ENCODE data around the gene PKNOX2. TPM values are rescaled to one million over a fixed set of nuclear protein-coding genes. Genes with fewer than 3 reads are reported as not detected.

PKNOX2 gene
- total RNA-seq, 1 donor = under 0.01 TPM

GRCh38 chr11:125305345-125305744, 140.8 kb downstream of the PKNOX2 start:
- Histone ChIP-seq H3K9me3 (ENCODE audit: low read depth, low read length) (no peaks in the 10 kb centered on the region), H3K27ac (ENCODE audit: low read depth, low read length) (no peak overlapping the region), H4K20me1 (ENCODE audit: insufficient read depth, low read length) (no peaks in the 10 kb centered on the region), H3K4me3 (ENCODE audit: insufficient read depth, low read length) (no peak overlapping the region), H3K4me2 (ENCODE audit: insufficient read depth, low read length) (no peak overlapping the region), H2AFZ (ENCODE audit: low read length) (no peak overlapping the region), H3K27me3 (ENCODE audit: insufficient read depth, low read length) (no peaks in the 10 kb centered on the region), H3K4me1 (ENCODE audit: insufficient read depth, low read length) (no peaks in the 10 kb centered on the region), H3K36me3 (ENCODE audit: insufficient read depth, low read length) (no peaks in the 10 kb centered on the region), H3K79me2 (ENCODE audit: insufficient read depth, low read length) (no peaks in the 10 kb centered on the region)
- no peak for DNase-seq (ENCODE audit: insufficient read length, low spot score, missing footprints)
- TF ChIP-seq CTCF (IDR thresholded peaks at IDR 0.05; ENCODE audit: extremely low read depth, low read depth, low read length) = no peak

GRCh38 chr11:125306476-125306875, 141.9 kb downstream of the PKNOX2 start:
- Histone ChIP-seq H3K79me2 (ENCODE audit: insufficient read depth, low read length) (no peaks in the 10 kb centered on the region), H4K20me1 (ENCODE audit: insufficient read depth, low read length) (no peaks in the 10 kb centered on the region), H3K27ac (ENCODE audit: low read depth, low read length) (no peak overlapping the region), H3K4me1 (ENCODE audit: insufficient read depth, low read length) (no peaks in the 10 kb centered on the region), H3K4me2 (ENCODE audit: insufficient read depth, low read length) (no peak overlapping the region), H3K4me3 (ENCODE audit: insufficient read depth, low read length) (no peak overlapping the region), H2AFZ (ENCODE audit: low read length) (no peak overlapping the region), H3K9me3 (ENCODE audit: low read depth, low read length) (no peaks in the 10 kb centered on the region), H3K36me3 (ENCODE audit: insufficient read depth, low read length) (no peaks in the 10 kb centered on the region), H3K27me3 (ENCODE audit: insufficient read depth, low read length) (no peaks in the 10 kb centered on the region)
- no peak for TF ChIP-seq CTCF (IDR thresholded peaks at IDR 0.05; ENCODE audit: extremely low read depth, low read depth, low read length)
- no peak for DNase-seq (ENCODE audit: insufficient read length, low spot score, missing footprints)

GRCh38 chr11:125308246-125308645, 143.7 kb downstream of the PKNOX2 start:
- Histone ChIP-seq H3K4me1 (ENCODE audit: insufficient read depth, low read length) (no peaks in the 10 kb centered on the region), H4K20me1 (ENCODE audit: insufficient read depth, low read length) (no peaks in the 10 kb centered on the region), H2AFZ (ENCODE audit: low read length) (no peak overlapping the region), H3K9me3 (ENCODE audit: low read depth, low read length) (no peaks in the 10 kb centered on the region), H3K36me3 (ENCODE audit: insufficient read depth, low read length) (no peaks in the 10 kb centered on the region), H3K27ac (ENCODE audit: low read depth, low read length) (no peak overlapping the region), H3K79me2 (ENCODE audit: insufficient read depth, low read length) (no peaks in the 10 kb centered on the region), H3K4me2 (ENCODE audit: insufficient read depth, low read length) (no peak overlapping the region), H3K4me3 (ENCODE audit: insufficient read depth, low read length) (no peak overlapping the region), H3K27me3 (ENCODE audit: insufficient read depth, low read length) (no peaks in the 10 kb centered on the region)
- no peak for DNase-seq (ENCODE audit: insufficient read length, low spot score, missing footprints)
- TF ChIP-seq CTCF (IDR thresholded peaks at IDR 0.05; ENCODE audit: extremely low read depth, low read depth, low read length) = no peak

GRCh38 chr11:125312391-125312790, 147.8 kb downstream of the PKNOX2 start:
- Histone ChIP-seq H2AFZ (ENCODE audit: low read length) (no peak overlapping the region), H3K4me1 (ENCODE audit: insufficient read depth, low read length) (no peaks in the 10 kb centered on the region), H3K36me3 (ENCODE audit: insufficient read depth, low read length) (no peaks in the 10 kb centered on the region), H3K27ac (ENCODE audit: low read depth, low read length) (no peak overlapping the region), H3K27me3 (ENCODE audit: insufficient read depth, low read length) (no peaks in the 10 kb centered on the region), H3K9me3 (ENCODE audit: low read depth, low read length) (no peaks in the 10 kb centered on the region), H3K4me2 (ENCODE audit: insufficient read depth, low read length) (no peak overlapping the region), H3K79me2 (ENCODE audit: insufficient read depth, low read length) (no peaks in the 10 kb centered on the region), H4K20me1 (ENCODE audit: insufficient read depth, low read length) (no peaks in the 10 kb centered on the region), H3K4me3 (ENCODE audit: insufficient read depth, low read length) (no peak overlapping the region)
- no peak for TF ChIP-seq CTCF (IDR thresholded peaks at IDR 0.05; ENCODE audit: extremely low read depth, low read depth, low read length)
- DNase-seq (ENCODE audit: insufficient read length, low spot score, missing footprints) = no peak

Data from osteoblast (primary cell).